Stimulated activated naive CD8-positive, alpha-beta T cell treated with anti-CD3 and anti-CD28 coated beads, Interleukin-15, Interleukin-2, amounts not matched to agents 100 ng/mL and 50 ng/mL, for 24 hours (primary cell): ENCODE measurements around the gene LRRD1.
"Not testable (repeated sequence)": the region's sequence is repeated elsewhere in the genome, so short reads cannot be mapped to it uniquely, and the experiment has no call there.

Experiments used
- H3K27ac Mint-ChIP-seq: one replicate; pipeline ENCODE4 v1.8.0; 2021; ENCODE audit warnings: mild to moderate bottlenecking, mixed read lengths
- H3K27me3 Mint-ChIP-seq: one replicate; pipeline ENCODE4 v1.8.0; 2021; ENCODE audit warnings: mixed read lengths
- H3K36me3 Mint-ChIP-seq: one replicate; pipeline ENCODE4 v1.8.0; 2021; ENCODE audit warnings: low read depth, mixed read lengths
- H3K4me1 Mint-ChIP-seq: one replicate; pipeline ENCODE4 v1.8.0; 2021; ENCODE audit warnings: low read depth, mixed read lengths
- H3K4me3 Mint-ChIP-seq: one replicate; pipeline ENCODE4 v1.8.0; 2021; ENCODE audit warnings: mild to moderate bottlenecking, mixed read lengths
- H3K9me3 Mint-ChIP-seq: one replicate; pipeline ENCODE4 v1.8.0; 2021; ENCODE audit warnings: mixed read lengths

Gene LRRD1

GRCh38 chr7:92131093-92131492, 47.8 kb downstream of the LRRD1 start:
- peaks cover 32% of the 10 kb centered on the region for H3K4me1 Mint-ChIP-seq
- no peaks in the 10 kb centered on the region for H3K27me3 Mint-ChIP-seq
- no peak overlapping the region for H3K27ac Mint-ChIP-seq
- H3K36me3 Mint-ChIP-seq: peaks cover 57% of the 10 kb centered on the region
- H3K4me3 Mint-ChIP-seq: no peak overlapping the region
- no peaks in the 10 kb centered on the region for H3K9me3 Mint-ChIP-seq

DNA sequence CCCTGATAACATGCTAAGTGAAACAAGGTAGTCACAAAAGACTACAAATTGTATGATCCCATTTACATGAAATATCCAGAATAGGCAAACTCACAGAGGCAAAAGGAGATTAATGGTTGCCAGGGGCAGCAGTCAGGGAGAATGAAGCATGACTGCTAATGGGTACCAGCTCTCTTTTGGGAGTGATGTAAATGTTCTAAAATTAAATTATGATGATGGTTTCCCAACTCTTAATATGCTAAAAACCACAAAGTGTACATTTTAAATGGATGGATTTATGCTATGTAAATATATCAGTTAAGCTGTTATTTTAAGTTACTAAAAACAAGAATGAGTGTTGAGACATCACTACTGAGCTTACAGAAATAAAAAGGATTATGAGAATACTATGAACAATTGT, 57.3 kb downstream of the LRRD1 start:
- Mint-ChIP-seq H3K4me3 (no peak overlapping the region), H3K4me1 (no peaks in the 10 kb centered on the region), H3K36me3 (peaks cover 83% of the 10 kb centered on the region), H3K27ac (no peak overlapping the region), H3K27me3 (no peaks in the 10 kb centered on the region), H3K9me3 (no peaks in the 10 kb centered on the region)

- H3K4me1 Mint-ChIP-seq: no peaks in the 10 kb centered on the region
- peaks cover 88% of the 10 kb centered on the region for H3K36me3 Mint-ChIP-seq
- no peaks in the 10 kb centered on the region for H3K9me3 Mint-ChIP-seq
- no peaks in the 10 kb centered on the region for H3K27me3 Mint-ChIP-seq
- no peak overlapping the region for H3K4me3 Mint-ChIP-seq
- H3K27ac Mint-ChIP-seq: no peak overlapping the region
Observed at GRCh38 chr7:92119213-92119759, 59.7 kb downstream of the LRRD1 start.

DNA sequence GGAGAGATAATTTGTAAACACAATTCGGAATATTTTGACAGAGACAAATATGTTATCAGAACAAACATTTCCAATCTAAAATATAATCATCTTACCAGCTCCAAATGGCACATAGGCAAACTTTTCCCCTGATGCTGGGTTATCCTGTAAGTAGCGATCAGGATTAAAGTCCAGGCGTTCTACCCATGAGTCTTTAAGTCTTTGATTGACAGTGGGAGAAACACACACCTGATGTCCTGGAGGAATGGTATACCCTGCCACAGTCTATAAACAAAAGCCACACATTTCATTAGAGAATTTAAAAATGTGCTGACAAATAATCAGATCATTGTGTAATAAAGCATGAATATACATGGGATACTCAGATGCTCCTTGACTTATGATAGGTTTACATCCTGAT, 62.0 kb downstream of the LRRD1 start:
- Mint-ChIP-seq H3K27ac (no peak overlapping the region), H3K9me3 (no peaks in the 10 kb centered on the region), H3K4me1 (no peaks in the 10 kb centered on the region), H3K4me3 (no peak overlapping the region), H3K36me3 (peaks cover 85% of the 10 kb centered on the region), H3K27me3 (no peaks in the 10 kb centered on the region)

DNA sequence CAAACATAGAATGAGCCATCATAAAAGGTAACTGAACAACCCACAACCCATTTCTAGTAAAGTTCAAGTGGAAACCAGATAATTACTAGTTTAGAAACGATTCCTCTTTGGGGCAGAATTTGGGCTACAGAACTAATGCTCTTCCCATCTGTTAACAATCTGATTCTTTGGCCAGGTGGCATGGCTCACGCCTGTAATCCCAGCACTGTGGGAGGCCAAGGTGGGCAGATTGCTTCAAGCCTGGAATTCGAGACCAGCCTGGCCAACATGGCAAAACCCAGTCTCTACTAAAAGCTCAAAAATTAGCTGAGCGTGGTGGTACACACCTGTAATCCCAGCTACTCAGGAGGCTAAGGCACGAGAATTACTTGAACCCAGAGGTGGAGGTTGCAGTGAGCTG, 63.1 kb downstream of the LRRD1 start:
- Mint-ChIP-seq H3K4me1 (no peaks in the 10 kb centered on the region), H3K9me3 (no peaks in the 10 kb centered on the region), H3K27me3 (no peaks in the 10 kb centered on the region), H3K27ac (no peak overlapping the region), H3K4me3 (no peak overlapping the region), H3K36me3 (peaks cover 78% of the 10 kb centered on the region)

GRCh38 chr7:92110857-92111256, 68.1 kb downstream of the LRRD1 start:
- H3K9me3 Mint-ChIP-seq: no peaks in the 10 kb centered on the region
- H3K4me1 Mint-ChIP-seq: no peaks in the 10 kb centered on the region
- peaks cover 65% of the 10 kb centered on the region for H3K36me3 Mint-ChIP-seq
- H3K27ac Mint-ChIP-seq: no peak overlapping the region
- H3K27me3 Mint-ChIP-seq: no peaks in the 10 kb centered on the region
- no peak overlapping the region for H3K4me3 Mint-ChIP-seq

DNA sequence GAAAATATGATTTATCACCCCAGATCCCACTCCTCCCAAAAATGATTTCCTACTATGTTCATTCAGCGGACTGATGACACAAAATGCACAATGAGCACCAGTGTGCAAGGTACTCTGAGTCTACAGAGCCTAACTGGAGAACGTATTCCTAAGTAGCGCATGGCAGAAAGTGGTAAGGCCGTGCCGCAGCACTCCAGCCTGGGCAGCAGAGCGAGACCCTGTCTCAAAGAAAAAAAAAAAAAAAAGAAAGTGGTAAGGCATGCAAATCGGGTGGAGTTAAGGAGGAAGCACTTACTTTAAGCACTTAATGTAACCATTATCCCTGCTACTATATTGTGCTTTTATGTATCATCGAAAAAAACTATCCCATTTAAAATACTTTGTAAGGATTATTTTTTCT, 70.1 kb downstream of the LRRD1 start:
- no peak overlapping the region for H3K27ac Mint-ChIP-seq
- H3K36me3 Mint-ChIP-seq: peaks cover 45% of the 10 kb centered on the region

DNA sequence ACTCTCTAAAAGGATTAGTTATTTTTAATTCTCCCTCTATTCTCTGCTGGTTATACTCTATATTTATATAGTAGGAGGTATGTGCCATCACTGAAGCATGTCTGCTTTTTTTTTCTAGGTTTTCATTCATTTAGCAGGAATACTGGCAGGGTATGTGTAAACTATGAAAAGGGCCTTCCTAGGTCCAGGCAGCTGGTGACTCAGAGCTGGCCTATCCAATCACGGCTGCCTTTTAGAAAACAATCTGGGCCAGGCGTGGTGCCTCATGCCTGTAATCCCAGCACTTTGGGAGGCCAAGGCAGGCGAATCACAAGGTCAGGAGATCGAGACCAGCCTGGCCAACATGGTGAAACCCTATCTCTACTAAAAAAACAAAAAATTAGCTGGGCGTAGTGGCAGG, 76.1 kb downstream of the LRRD1 start:
- not testable (repeated sequence) for H3K4me1 Mint-ChIP-seq, H3K27ac Mint-ChIP-seq, H3K9me3 Mint-ChIP-seq, H3K4me3 Mint-ChIP-seq, H3K27me3 Mint-ChIP-seq
- H3K36me3 Mint-ChIP-seq: peaks cover 35% of the 10 kb centered on the region

More for the DNA sequence above, 70.1 kb downstream of the LRRD1 start:
- Mint-ChIP-seq H3K4me1 (no peaks in the 10 kb centered on the region), H3K4me3 (no peak overlapping the region), H3K9me3 (no peaks in the 10 kb centered on the region), H3K27me3 (no peaks in the 10 kb centered on the region)

DNA sequence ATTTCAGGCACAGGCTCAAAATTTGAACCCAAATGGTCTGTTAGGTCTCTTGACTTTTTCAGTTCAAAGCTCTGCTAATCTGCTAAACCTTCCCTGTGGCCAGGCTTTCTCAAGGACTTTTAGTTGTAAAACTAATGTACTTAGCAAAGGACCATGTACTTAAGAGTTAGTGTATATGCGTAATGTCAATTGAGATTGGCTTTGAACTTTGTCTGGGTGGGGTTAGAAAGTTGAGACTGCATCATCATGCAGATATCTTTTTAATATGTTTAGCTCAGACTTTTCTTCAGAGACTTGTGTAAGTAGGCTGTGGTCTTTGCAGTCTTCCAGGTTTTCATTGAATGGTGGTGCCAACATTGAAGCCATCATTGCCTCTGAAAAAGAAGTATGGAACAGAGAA, 78.4 kb downstream of the LRRD1 start:
- Mint-ChIP-seq H3K4me1 (no peaks in the 10 kb centered on the region), H3K27me3 (no peaks in the 10 kb centered on the region), H3K27ac (no peak overlapping the region), H3K4me3 (no peak overlapping the region), H3K9me3 (no peaks in the 10 kb centered on the region), H3K36me3 (peaks cover 37% of the 10 kb centered on the region)

DNA sequence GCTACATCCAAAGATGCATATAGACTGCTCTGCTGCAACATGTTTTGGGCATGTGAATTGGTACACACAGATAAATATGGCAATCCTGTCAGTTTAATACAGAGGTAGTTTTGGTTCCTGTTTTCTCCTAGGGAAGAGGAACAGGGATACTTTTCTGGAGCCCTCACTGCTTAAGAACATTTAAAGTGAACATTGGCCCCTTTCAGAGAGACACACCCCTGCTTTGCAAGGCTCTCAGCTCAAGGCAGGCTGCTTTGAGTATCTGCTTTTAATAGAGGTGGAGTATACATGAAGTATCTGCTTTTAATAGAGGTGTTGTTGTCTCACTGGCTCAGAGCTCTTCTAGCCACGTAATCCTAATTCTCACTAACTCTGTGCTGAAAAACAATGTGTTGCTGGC, 83.6 kb downstream of the LRRD1 start:
- Mint-ChIP-seq H3K27ac (no peak overlapping the region), H3K9me3 (no peaks in the 10 kb centered on the region), H3K27me3 (no peaks in the 10 kb centered on the region), H3K4me3 (no peak overlapping the region), H3K4me1 (no peaks in the 10 kb centered on the region), H3K36me3 (peaks cover 39% of the 10 kb centered on the region)
